Spinal cord (tissue), 10 donors: Measurements from ENCODE around the gene ADAMTSL1. TPM values are rescaled to one million over a fixed set of nuclear protein-coding genes. Genes with fewer than 3 reads are reported as not detected.

Source experiments
- DNase-seq, 6 donors: peaks; one replicate each; pipeline versions ENCODE4 v3.0.0 to v3.0.0-alpha.2; 2013 to 2015; ENCODE audit warnings: low spot score in 6 of 6, low read depth in 4 of 6
- H3K27ac ChIP-seq: one replicate; pipeline ENCODE4 v1.5.1; 2013; ENCODE audit warnings: low read depth, low read length, control low read depth
- H3K27me3 ChIP-seq: one replicate; pipeline ENCODE4 v1.6.1; 2013; ENCODE audit warnings: low read length; ENCODE audit not compliant: control insufficient read depth, insufficient read depth
- H3K36me3 ChIP-seq: one replicate; pipeline ENCODE4 v1.6.1; 2013; ENCODE audit warnings: low read length; ENCODE audit not compliant: control insufficient read depth, insufficient read depth
- H3K4me1 ChIP-seq: one replicate; pipeline ENCODE4 v1.6.1; 2013; ENCODE audit warnings: low read length; ENCODE audit not compliant: control insufficient read depth, insufficient read depth
- H3K4me3 ChIP-seq: one replicate; pipeline ENCODE4 v1.5.1; 2013; ENCODE audit warnings: low read depth, low read length, control low read depth
- H3K9me3 ChIP-seq: one replicate; pipeline ENCODE4 v1.6.1; 2013; ENCODE audit warnings: low read length; ENCODE audit not compliant: control insufficient read depth, insufficient read depth
- WGBS: methylation state at CpG from one replicate; pipeline ENCODE4 v1.1.5; 2013; ENCODE audit warnings: missing lambda C conversion rate; ENCODE audit not compliant: insufficient coverage; 5-methylcytosine and 5-hydroxymethylcytosine counted together
- polyA plus RNA-seq, 2 donors: library from polyadenylated mRNA; unstranded; fragments of 120-200 nt; gene quantifications; one replicate each; pipeline ENCODE4 v1.2.1, GENCODE V29; 2013; ENCODE audit not compliant: insufficient read length in 2 of 2
- total RNA-seq, 2 donors: library from RNA; depleted of rRNA in 1 of 2; stranded (reverse); fragments of 120-200 nt in 1 of 2; fragments of >200 nt in 1 of 2; gene quantifications; one replicate each; pipeline versions ENCODE4 v1.2.3 to v1.2.4, GENCODE V29; 2013 to 2014
- donor health status: healthy.

Gene ADAMTSL1
- total and polyA plus RNA-seq, 4 donors: 21.7 to 35.3 (median 28.4) TPM

DNA sequence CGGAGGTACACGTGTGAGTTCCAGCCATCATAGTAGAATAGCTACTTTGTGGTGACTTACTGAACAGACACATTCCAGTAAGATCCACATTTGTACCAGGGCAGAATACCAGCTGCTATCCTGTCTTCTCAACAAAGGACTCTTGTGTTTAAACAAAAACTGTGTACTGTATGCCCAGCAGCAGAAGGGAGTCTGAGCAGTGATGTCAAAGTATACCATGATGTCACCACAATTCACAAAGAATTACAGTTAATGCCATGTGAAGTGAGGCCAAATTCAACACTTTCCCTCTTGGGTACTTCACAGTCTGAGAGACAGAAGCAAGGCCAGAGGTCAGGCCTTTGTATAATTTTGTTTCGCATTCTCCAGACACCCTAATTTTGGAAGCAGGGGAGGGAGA, 137.0 kb downstream of the ADAMTSL1 start:
- Histone ChIP-seq H3K27ac (peak overlapping the region; percentile 48), H3K9me3 (no peaks in the 10 kb centered on the region), H3K4me3 (no peak overlapping the region), H3K27me3 (no peaks in the 10 kb centered on the region), H3K4me1 (peaks cover 6% of the 10 kb centered on the region), H3K36me3 (no peaks in the 10 kb centered on the region)
- WGBS: no CpG with 5 or more reads among the region's 3 CpGs
- peak in 5 of 6 donors; percentile 35 to 86 (median 59) for DNase-seq

GRCh38 chr9:18611971-18612370, 138.0 kb downstream of the ADAMTSL1 start:
- Histone ChIP-seq H3K36me3 (no peaks in the 10 kb centered on the region), H3K9me3 (no peaks in the 10 kb centered on the region), H3K27me3 (no peaks in the 10 kb centered on the region), H3K4me3 (no peak overlapping the region), H3K4me1 (peaks cover 5% of the 10 kb centered on the region), H3K27ac (no peak overlapping the region)
- no peak for DNase-seq

- H3K9me3 ChIP-seq: no peaks in the 10 kb centered on the region
- no peak overlapping the region for H3K27ac ChIP-seq
- DNase-seq: no peak
- no peaks in the 10 kb centered on the region for H3K36me3 ChIP-seq
- 89% methylated on average over 1 of the region's 6 CpGs for WGBS
- no peaks in the 10 kb centered on the region for H3K27me3 ChIP-seq
- no peak overlapping the region for H3K4me3 ChIP-seq
- peaks cover 5% of the 10 kb centered on the region for H3K4me1 ChIP-seq
Measured at GRCh38 chr9:18614116-18614515, 140.2 kb downstream of the ADAMTSL1 start.

DNA sequence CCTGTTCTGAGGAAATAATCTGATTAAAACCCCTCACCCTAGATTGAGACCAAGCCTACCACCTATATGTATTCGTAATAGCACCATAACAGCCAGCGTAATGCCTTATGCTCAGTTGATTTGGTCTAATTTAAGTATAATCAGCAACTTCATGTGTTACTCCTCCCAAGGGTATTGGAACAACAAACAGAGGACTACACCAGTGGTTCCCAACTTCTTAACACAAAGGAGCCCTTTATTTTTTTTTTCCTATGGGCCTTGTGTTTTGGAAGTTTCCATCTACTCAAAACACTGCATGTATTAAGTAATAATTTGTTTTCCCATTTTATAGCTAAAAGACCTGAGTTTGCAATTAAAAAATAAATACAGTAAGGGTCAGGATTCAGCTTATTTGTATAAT, 140.7 kb downstream of the ADAMTSL1 start:
- H3K4me3 ChIP-seq: no peak overlapping the region
- DNase-seq: no peak
- H3K36me3 ChIP-seq: no peaks in the 10 kb centered on the region
- H3K27ac ChIP-seq: no peak overlapping the region
- H3K27me3 ChIP-seq: no peaks in the 10 kb centered on the region
- 100% methylated on average over 2 of the region's 2 CpGs for WGBS
- H3K9me3 ChIP-seq: no peaks in the 10 kb centered on the region
- peaks cover 5% of the 10 kb centered on the region for H3K4me1 ChIP-seq

DNA sequence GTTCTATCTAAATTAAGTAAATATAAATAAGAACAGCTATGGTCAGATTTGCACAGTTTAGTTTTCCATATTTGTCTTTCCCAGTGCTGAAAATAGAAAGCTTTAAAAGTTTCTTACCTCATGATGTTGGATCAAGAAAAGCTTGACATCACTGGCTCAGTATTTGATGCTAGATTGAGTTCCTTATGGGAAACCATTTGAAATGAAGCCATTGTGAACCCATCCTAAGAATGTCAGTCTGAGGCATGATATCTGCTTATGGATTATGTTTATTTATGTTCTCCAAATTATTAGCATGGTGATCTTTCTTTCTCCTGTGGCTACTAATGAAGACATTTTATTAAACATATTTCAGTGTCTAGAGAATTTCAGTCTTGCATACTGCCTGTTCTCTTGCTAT, 143.0 kb downstream of the ADAMTSL1 start:
- Histone ChIP-seq H3K27ac (no peak overlapping the region), H3K27me3 (no peaks in the 10 kb centered on the region), H3K36me3 (no peaks in the 10 kb centered on the region), H3K9me3 (no peaks in the 10 kb centered on the region), H3K4me1 (peaks cover under 1% of the 10 kb centered on the region), H3K4me3 (no peak overlapping the region)
- no peak for DNase-seq

DNA sequence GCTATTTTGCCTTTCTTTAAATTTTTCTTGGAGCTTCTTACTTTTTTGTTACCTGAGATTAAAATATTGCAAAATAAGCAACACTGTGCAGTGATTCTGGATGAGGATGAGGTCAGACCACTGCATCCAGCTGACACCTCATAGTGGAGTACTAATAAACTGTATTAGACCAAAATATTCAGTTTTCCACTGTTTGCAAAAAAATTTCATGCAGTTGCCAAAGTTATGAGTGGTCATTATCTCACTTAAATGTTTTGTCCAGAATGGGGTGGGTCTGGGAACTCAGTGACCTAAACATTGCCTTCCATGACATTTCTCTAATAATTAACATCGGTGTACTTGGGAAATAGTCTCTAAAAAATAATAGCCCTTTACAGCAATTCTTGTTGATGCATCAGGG, 143.8 kb downstream of the ADAMTSL1 start:
- Histone ChIP-seq H3K27me3 (no peaks in the 10 kb centered on the region), H3K4me1 (no peaks in the 10 kb centered on the region), H3K4me3 (no peak overlapping the region), H3K9me3 (no peaks in the 10 kb centered on the region), H3K27ac (no peak overlapping the region), H3K36me3 (no peaks in the 10 kb centered on the region)
- no peak for DNase-seq
- no CpG with 5 or more reads among the region's 1 CpG for WGBS

DNA sequence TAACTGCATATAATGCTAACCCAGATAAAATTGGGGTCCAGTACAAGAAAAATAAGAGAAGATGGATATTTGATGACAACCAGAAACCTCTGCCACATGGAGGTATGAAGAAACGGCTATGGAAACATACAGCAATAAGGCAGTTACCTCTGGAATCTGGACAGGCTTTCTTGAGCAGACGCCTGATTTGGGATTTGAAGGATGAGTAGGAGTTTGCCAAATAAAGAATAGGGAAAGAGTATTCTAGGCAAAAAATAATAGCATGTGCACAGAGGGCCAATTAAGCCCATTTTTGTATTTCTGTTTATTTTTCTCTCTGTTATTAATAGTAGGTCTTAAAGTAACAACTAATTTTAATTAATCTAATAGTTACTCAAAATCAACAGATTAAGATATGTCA, 144.9 kb downstream of the ADAMTSL1 start:
- DNase-seq: no peak
- 100% methylated on average over 2 of the region's 2 CpGs for WGBS
- Histone ChIP-seq H3K4me3 (no peak overlapping the region), H3K4me1 (no peaks in the 10 kb centered on the region), H3K36me3 (no peaks in the 10 kb centered on the region), H3K27me3 (no peaks in the 10 kb centered on the region), H3K27ac (no peak overlapping the region), H3K9me3 (no peaks in the 10 kb centered on the region)

DNA sequence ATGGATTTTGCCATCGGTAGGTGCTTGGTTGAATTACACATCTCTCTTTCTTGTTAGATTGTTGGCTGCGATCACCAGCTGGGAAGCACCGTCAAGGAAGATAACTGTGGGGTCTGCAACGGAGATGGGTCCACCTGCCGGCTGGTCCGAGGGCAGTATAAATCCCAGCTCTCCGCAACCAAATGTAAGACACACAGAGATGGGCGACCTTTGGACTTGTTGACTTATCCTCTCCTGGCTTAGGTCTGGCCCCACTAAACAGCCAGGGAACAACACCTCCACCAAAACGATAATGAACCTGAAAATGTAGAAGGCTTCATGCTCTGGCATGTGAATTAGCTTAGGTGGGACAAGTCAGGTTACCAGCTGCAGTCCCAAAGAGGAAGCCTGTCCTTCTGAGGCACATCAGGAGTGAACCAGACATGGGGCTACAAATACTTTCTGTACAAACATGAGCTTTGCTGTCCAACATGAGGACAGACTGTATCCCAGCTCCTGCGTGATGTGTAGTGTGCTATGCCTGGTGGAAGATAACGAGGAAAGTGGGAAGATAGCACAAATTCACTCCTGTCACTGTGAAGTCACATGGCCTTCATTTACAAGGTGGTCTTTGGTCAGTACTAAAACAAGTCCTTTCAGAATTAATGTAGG, 148.4 kb downstream of the ADAMTSL1 start:
- H3K9me3 ChIP-seq: no peaks in the 10 kb centered on the region
- 92% methylated on average over 9 of the region's 11 CpGs for WGBS
- no peak for DNase-seq
- no peaks in the 10 kb centered on the region for H3K27me3 ChIP-seq
- H3K4me1 ChIP-seq: no peaks in the 10 kb centered on the region
- H3K4me3 ChIP-seq: no peak overlapping the region
- H3K36me3 ChIP-seq: no peaks in the 10 kb centered on the region
- no peak overlapping the region for H3K27ac ChIP-seq

- no peak overlapping the region for H3K27ac ChIP-seq
- WGBS: 100% methylated on average over 1 of the region's 4 CpGs
- H3K9me3 ChIP-seq: no peaks in the 10 kb centered on the region
- DNase-seq: peak in 1 of 6 donors; percentile 22
- H3K4me1 ChIP-seq: no peaks in the 10 kb centered on the region
- no peak overlapping the region for H3K4me3 ChIP-seq
- no peaks in the 10 kb centered on the region for H3K27me3 ChIP-seq
- H3K36me3 ChIP-seq: no peaks in the 10 kb centered on the region
Measured at GRCh38 chr9:18623221-18624079, 149.5 kb downstream of the ADAMTSL1 start.
